Stimulated activated CD8-positive, alpha-beta memory T cell treated with anti-CD3 and anti-CD28 coated beads, Interleukin-12 subunit alpha, Interleukin-12 subunit beta, amount 100 ng/mL, for 1 hour (primary cell): ENCODE data around the gene SMARCC2.
"Not testable (repeated sequence)": the region's sequence is repeated elsewhere in the genome, so short reads cannot be mapped to it uniquely, and the experiment has no call there.

Experiments used
- DNase-seq: peaks from one replicate; pipeline ENCODE4 v3.0.0-alpha.2; 2020; ENCODE audit warnings: low read depth

The SMARCC2 gene

DNA sequence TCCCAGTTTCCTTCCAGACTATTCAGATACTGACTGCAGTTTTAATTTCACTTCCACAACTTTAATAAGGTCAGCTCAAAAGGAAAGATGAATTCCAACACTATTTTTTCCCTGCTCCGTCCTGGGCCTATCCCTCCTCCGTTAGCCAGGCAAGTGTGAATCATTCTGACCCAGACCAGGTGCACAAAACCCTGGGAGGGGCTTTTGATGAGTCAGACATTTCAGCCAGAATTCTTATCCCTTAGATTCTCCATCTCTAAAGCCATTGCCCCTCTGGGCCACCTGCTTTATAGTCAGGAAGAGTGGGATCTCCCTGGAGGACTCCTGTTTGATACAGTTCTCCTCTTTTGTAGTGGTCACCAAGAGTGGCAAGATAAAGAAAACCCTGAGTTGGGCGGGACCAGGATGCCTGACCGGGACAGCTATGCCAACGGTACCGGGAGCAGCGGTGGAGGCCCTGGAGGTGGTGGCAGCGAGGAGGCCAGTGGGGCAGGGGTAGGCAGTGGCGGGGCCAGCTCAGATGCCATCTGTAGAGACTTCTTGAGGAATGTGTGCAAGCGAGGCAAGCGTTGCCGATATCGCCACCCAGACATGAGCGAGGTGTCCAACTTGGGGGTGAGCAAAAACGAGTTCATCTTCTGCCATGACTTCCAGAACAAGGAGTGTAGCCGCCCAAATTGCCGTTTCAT is 69.0 kb downstream of the SMARCC2 start:
- DNase-seq, result no peak

DNA sequence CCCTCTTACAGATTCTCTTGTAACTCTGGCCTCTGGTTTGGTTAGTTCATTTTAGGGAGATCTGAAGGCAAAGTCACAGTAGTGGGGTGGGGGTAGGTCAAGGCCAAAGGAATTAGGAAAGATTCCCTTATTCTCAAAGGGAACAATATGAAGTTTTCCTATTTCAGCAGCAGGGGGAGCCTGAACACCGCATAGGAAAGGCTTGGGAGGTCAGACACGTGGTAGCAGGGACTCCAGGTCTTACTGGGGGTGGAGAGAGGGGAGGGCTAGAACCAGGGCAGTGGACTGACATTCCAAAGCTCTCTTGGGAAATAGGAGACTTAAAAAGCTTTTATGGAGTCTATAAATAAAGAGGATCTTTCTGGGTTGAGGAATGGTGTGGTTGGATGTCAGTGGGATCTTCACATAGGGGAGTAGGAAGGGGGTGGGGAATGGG is 69.9 kb downstream of the SMARCC2 start:
- no peak for DNase-seq

DNA sequence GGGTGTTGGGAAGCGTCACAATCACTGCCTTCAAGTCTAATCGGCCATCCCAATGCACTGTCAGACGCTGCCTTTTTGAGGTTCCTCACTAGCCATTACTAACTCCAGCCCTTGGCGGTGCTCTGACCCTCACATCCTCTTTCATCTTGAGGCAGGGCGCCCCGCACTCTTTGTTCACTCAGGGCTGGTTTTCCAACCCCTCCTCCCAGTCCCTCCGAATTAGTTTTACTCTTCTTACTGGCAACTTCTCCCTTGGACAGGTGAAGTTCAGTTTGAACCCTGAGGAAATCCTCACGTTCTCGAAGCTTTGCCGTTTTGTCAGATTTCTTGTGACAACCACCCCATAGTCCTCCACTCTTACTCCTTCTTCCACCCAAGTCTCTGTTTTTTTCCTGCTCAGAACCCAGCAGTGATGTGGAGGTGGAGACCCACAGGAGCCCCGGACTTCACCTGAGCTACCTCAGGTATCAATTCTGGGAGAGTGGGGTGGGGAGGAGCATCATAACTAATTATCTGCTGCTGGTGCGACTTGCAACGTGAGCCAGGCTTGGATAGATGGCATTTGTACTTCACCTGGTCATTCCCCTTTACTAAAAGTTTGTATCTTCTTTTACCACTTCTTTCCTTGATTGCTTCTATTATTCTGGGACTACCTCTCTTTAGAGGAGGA is 70.5 kb downstream of the SMARCC2 start:
- DNase-seq, result no peak

DNA sequence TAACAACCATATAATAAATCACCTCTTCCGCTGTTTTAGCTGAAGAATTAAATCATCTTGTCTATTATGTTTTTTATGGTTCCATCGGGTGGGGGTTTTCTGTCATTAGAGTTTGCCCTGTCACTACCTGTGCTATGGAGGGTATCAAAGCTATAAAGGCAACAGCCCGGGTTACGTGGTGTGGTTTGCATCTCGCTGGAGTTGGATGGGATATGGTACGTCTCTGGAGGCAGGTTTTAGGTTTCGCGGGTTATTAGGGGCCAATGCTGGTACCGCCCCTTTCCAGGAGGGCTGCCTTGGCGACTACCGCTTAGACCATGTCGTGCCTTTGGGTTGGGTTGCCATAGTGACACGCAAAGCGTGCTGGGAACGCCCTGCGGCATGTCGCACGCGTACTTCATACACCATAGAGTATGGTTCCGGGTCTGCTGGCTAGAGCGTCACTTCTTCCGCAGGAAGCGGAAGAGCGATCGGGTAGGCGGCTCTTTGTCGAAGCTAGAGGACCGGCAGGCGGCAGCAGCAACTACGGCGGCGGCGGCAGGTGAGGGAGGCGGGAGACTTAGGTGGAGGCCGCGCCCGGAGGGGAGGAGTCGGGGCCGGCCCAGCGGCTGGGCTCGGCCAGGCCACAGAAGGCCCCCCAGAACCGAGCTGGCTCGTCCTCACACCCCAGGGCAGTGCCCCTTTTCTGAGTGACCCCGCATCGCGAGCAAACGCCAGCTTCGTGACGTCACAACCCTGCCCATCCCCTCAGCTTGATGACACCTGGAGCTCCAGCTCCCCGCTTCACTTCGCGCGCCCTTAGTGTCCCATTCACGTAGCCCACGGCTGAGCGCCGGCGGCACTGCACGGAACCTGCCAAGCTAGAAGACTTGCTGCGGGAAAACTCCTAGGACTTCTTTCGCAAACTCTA is 71.2 kb downstream of the SMARCC2 start, which contains the start of gene ZC3H10:
ZC3H10 (plus strand) TSS at position 489 of the 910 bp plus-strand sequence. CDS start 2,297 bp downstream, outside the sequence.
- DNase-seq, result peak; percentile 96

DNA sequence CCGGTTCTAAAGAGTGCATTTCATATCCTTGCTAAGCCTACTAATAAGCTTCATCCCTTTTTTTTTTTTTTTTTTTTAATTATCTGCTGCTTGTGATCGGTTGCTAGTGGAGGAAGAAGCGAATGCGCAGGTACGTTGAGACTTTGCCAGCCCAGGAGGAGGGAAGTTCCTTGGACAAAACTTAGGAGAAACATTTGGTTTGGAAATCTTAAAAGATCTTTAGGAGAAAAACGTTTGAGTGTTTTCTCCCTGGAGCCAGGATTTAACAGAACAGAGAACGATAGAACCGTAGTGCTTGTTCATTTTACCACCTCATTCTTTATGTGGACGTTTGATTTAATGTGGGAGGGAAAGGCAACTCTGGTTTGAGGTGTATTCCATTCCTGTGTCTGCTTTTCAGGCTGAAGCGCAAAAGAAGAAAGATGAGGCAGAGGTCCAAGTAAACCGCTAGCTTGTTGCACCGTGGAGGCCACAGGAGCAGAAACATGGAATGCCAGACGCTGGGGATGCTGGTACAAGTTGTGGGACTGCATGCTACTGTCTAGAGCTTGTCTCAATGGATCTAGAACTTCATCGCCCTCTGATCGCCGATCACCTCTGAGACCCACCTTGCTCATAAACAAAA is 72.1 kb downstream of the SMARCC2 start:
- DNase-seq, result not testable (repeated sequence)

DNA sequence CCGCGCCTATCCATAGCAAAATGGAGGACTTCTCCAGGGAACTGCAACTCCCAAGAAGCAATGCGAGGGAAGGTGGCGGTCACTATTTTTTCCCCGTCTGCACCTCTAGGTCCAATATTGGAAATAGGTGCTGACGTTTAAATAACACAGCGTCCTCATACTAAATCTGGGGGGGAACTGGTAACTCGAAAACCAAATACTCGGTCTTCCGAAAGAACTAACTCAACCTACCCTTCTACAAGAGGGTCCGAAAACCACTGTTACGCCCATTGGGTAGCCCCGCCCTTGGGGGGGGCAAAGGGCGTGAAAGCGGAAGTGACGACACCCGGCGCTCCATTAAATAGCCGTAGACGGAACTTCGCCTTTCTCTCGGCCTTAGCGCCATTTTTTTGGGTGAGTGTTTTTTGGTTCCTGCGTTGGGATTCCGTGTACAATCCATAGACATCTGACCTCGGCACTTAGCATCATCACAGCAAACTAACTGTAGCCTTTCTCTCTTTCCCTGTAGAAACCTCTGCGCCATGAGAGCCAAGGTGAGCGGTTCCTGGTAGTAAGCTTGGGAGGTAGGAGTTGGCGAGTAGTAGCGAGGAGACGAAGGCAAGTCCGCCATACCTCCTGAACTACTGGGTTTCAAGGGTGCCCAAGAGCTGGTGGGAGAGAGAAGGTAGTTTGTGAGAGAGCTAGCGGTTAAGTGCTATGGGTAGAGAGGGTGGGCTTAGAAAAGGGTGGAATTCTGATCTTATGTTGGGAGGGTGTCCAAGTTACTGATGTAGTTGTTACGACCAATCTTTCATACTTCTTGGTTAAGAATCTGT is 72.8 kb downstream of the SMARCC2 start, which contains the start of gene RPL41:
RPL41 (plus strand) TSS at position 367 of the 815 bp plus-strand sequence.
- DNase-seq, result peak; percentile 94

DNA sequence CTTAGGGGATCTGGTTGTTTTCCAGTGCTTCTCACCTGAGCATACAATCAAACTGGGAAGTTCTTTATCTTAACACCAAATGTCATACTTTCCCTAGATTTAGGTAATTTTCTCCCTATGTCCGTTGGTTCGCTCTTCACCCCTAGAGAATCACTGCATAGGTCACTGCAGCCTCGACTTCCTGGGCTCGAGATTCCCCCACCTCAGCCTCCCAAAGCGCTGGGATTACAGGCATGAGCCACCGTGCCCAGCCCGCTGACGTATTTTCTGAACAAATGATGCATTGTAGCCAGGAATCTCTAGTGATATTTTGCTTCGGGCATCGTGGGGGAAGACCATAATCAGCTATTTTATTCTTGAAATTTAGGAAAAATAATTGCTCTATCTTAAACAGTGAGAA is 74.0 kb downstream of the SMARCC2 start:
- DNase-seq, result no peak

DNA sequence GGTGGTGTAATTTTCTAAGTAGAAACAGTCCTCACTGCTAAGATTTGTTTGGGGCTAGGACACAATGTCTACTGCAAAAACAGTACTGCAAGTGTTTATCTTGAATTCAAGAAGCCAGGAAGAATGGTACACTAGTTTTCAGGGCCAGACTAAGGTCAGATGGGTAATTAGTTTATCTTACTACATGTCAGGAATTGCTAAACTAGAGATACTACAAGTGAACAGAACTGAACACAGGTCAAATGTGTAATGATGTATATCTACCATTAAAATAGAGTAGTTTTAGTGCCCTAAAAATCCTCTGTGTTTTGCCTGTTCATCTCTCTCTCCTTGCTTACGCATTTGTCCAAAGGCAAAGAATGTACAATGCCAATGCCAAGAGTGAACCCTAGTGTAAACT is 75.2 kb downstream of the SMARCC2 start:
- no peak for DNase-seq
